ENCODE results near the gene WDR88.

DNA sequence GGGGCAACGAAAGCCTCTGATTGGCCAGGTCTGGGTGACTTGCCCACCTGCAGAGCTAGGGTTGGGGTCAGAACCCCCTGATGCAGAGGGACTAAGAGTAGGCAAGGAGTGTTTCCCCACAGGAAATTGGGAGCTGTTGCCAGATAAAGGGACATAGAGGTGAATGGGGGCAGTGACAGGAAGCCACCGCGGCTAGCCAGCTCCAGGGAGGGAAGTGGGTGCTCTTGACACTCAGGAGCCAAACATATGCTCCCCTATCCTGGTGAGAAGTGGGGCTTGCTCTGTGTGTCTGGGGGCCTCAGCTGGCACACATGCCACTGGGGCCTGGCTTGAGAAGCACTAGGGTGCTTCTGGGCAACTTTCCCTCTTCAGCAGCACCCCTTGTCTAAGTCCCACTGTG lies 26.0 kb downstream of the WDR88 start:
- no peak for TF ChIP-seq POLR2AphosphoS5 (IDR thresholded peaks at IDR 0.05; ENCODE audit: low read depth, low read length)
- TF ChIP-seq, protein P1, sequence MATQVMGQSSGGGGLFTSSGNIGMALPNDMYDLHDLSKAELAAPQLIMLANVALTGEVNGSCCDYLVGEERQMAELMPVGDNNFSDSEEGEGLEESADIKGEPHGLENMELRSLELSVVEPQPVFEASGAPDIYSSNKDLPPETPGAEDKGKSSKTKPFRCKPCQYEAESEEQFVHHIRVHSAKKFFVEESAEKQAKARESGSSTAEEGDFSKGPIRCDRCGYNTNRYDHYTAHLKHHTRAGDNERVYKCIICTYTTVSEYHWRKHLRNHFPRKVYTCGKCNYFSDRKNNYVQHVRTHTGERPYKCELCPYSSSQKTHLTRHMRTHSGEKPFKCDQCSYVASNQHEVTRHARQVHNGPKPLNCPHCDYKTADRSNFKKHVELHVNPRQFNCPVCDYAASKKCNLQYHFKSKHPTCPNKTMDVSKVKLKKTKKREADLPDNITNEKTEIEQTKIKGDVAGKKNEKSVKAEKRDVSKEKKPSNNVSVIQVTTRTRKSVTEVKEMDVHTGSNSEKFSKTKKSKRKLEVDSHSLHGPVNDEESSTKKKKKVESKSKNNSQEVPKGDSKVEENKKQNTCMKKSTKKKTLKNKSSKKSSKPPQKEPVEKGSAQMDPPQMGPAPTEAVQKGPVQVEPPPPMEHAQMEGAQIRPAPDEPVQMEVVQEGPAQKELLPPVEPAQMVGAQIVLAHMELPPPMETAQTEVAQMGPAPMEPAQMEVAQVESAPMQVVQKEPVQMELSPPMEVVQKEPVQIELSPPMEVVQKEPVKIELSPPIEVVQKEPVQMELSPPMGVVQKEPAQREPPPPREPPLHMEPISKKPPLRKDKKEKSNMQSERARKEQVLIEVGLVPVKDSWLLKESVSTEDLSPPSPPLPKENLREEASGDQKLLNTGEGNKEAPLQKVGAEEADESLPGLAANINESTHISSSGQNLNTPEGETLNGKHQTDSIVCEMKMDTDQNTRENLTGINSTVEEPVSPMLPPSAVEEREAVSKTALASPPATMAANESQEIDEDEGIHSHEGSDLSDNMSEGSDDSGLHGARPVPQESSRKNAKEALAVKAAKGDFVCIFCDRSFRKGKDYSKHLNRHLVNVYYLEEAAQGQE (IDR thresholded peaks at IDR 0.05; ENCODE audit: insufficient read depth in 1 of 2, low read depth in 2 of 2, low read length in 2 of 2): no peak
- TF ChIP-seq SIN3A (IDR thresholded peaks at IDR 0.05; ENCODE audit: borderline replicate concordance, insufficient read depth, low read length): no peak
